Astrocyte (in vitro differentiated cells and primary cell): ENCODE data around the gene NF2. TPM values are rescaled to one million over a fixed set of nuclear protein-coding genes. Genes with fewer than 3 reads are reported as not detected.

ENCODE experiments used
- DNase-seq: peaks from one replicate; pipeline ENCODE4 v3.0.0-alpha.2; 2010; ENCODE audit warnings: low read depth
- FAIRE-seq: peaks from 2 replicates; lab custom pipeline; 2011; peaks lifted over from hg19 to GRCh38; lab: Jason Lieb, UNC
- H2AFZ ChIP-seq: 2 replicates; pipeline ENCODE4 v1.6.0; 2012; ENCODE audit warnings: low read depth, low read length, inconsistent platforms
- H3K27ac ChIP-seq: 2 replicates; pipeline ENCODE4 v1.5.1; 2011; ENCODE audit warnings: low read depth, low read length, inconsistent platforms
- H3K27me3 ChIP-seq: 2 replicates; pipeline ENCODE4 v1.6.0; 2011; ENCODE audit warnings: low read length, inconsistent platforms; ENCODE audit not compliant: insufficient read depth
- H3K36me3 ChIP-seq: 2 replicates; pipeline ENCODE4 v1.5.1; 2011; ENCODE audit warnings: low read length, inconsistent platforms; ENCODE audit not compliant: insufficient read depth
- H3K4me1 ChIP-seq: 2 replicates; pipeline ENCODE4 v1.5.1; 2011; ENCODE audit warnings: low read length, inconsistent platforms; ENCODE audit not compliant: insufficient read depth
- H3K4me2 ChIP-seq: 2 replicates; pipeline ENCODE4 v1.6.0; 2012; ENCODE audit warnings: low read length, inconsistent platforms
- H3K4me3 ChIP-seq: 2 replicates; pipeline ENCODE4 v1.5.1; 2011; ENCODE audit warnings: low read depth, mild to moderate bottlenecking, low read length, inconsistent platforms; ENCODE audit not compliant: insufficient read depth
- H3K79me2 ChIP-seq: 2 replicates; pipeline ENCODE4 v1.6.0; 2012; ENCODE audit warnings: mild to moderate bottlenecking, low read length, inconsistent platforms; ENCODE audit not compliant: insufficient read depth
- H3K9ac ChIP-seq: 2 replicates; pipeline ENCODE4 v1.6.0; 2012; ENCODE audit warnings: mild to moderate bottlenecking, low read length, inconsistent platforms
- H3K9me3 ChIP-seq: 2 replicates; pipeline ENCODE4 v1.5.1; 2012; ENCODE audit warnings: low read depth, mild to moderate bottlenecking, low read length, inconsistent platforms; ENCODE audit not compliant: insufficient read depth
- H4K20me1 ChIP-seq: 2 replicates; pipeline ENCODE4 v1.6.0; 2012; ENCODE audit warnings: low read length, inconsistent platforms; ENCODE audit not compliant: insufficient read depth
- H3K27ac Mint-ChIP-seq: one replicate; pipeline ENCODE4 v1.8.0; 2021; ENCODE audit warnings: mild to moderate bottlenecking, mixed read lengths; ENCODE audit not compliant: unreplicated experiment
- H3K27me3 Mint-ChIP-seq: one replicate; pipeline ENCODE4 v1.8.0; 2021; ENCODE audit warnings: low read depth, mixed read lengths; ENCODE audit not compliant: unreplicated experiment
- H3K36me3 Mint-ChIP-seq: one replicate; pipeline ENCODE4 v1.8.0; 2021; ENCODE audit warnings: low read depth, mixed read lengths; ENCODE audit not compliant: unreplicated experiment
- H3K4me1 Mint-ChIP-seq: one replicate; pipeline ENCODE4 v1.8.0; 2021; ENCODE audit warnings: low read depth, mixed read lengths; ENCODE audit not compliant: unreplicated experiment
- H3K4me3 Mint-ChIP-seq: one replicate; pipeline ENCODE4 v1.8.0; 2021; ENCODE audit warnings: mild to moderate bottlenecking, moderate library complexity, mixed read lengths; ENCODE audit not compliant: unreplicated experiment
- H3K9me3 Mint-ChIP-seq: one replicate; pipeline ENCODE4 v1.8.0; 2021; ENCODE audit warnings: mild to moderate bottlenecking, mixed read lengths; ENCODE audit not compliant: unreplicated experiment
- CTCF ChIP-seq: IDR thresholded peaks from 2 replicates; pipeline ENCODE4 v1.5.1; 2011; ENCODE audit warnings: low read depth, mild to moderate bottlenecking, inconsistent platforms, low read length, moderate library complexity; ENCODE audit not compliant: insufficient read depth
- EZH2 ChIP-seq: IDR thresholded peaks from 2 replicates; pipeline ENCODE4 v1.6.1; 2012; ENCODE audit warnings: mild to moderate bottlenecking, low read length, inconsistent platforms; ENCODE audit not compliant: insufficient read depth
- total RNA-seq: library from RNA; stranded (reverse); gene quantifications from 2 replicates; pipeline ENCODE4 v1.2.1, GENCODE V29; 2021

Gene NF2
- total RNA-seq, 1 donor from 2014 or later = 93.4 TPM

- Histone ChIP-seq H3K9me3 (no peaks in the 10 kb centered on the region), H3K27ac (no peak overlapping the region), H3K36me3 (peaks cover 43% of the 10 kb centered on the region), H3K4me2 (no peak overlapping the region), H2AFZ (no peak overlapping the region), H3K9ac (no peak overlapping the region), H3K4me1 (peaks cover 5% of the 10 kb centered on the region), H3K27me3 (no peaks in the 10 kb centered on the region), H3K4me3 (no peak overlapping the region), H4K20me1 (no peaks in the 10 kb centered on the region), H3K79me2 (peaks cover 44% of the 10 kb centered on the region)
- no peak overlapping the region for H3K4me3 Mint-ChIP-seq
- H3K36me3 Mint-ChIP-seq = peaks cover 29% of the 10 kb centered on the region
- H3K27me3 Mint-ChIP-seq = no peaks in the 10 kb centered on the region
- H3K4me1 Mint-ChIP-seq = peaks cover 1% of the 10 kb centered on the region
- H3K27ac Mint-ChIP-seq = no peak overlapping the region
- DNase-seq (no peak), FAIRE-seq (no peak)
- peaks cover 4% of the 10 kb centered on the region for H3K9me3 Mint-ChIP-seq
- TF ChIP-seq EZH2 = no peak
- TF ChIP-seq CTCF = no peak
Observed at GRCh38 chr22:29641700-29642330, 38.4 kb downstream of the NF2 start.

GRCh38 chr22:29642694-29643093 lies 39.3 kb downstream of the NF2 start:
- Histone ChIP-seq H2AFZ (no peak overlapping the region), H3K27me3 (no peaks in the 10 kb centered on the region), H4K20me1 (no peaks in the 10 kb centered on the region), H3K4me3 (no peak overlapping the region), H3K9ac (no peak overlapping the region), H3K36me3 (peaks cover 43% of the 10 kb centered on the region), H3K4me2 (no peak overlapping the region), H3K79me2 (peaks cover 35% of the 10 kb centered on the region), H3K27ac (no peak overlapping the region), H3K4me1 (no peaks in the 10 kb centered on the region), H3K9me3 (no peaks in the 10 kb centered on the region)
- Mint-ChIP-seq H3K9me3 (peaks cover 4% of the 10 kb centered on the region), H3K27me3 (no peaks in the 10 kb centered on the region), H3K4me3 (no peak overlapping the region), H3K27ac (no peak overlapping the region), H3K36me3 (peaks cover 29% of the 10 kb centered on the region), H3K4me1 (no peaks in the 10 kb centered on the region)
- FAIRE-seq (no peak), DNase-seq (no peak)
- no peak for TF ChIP-seq EZH2
- TF ChIP-seq CTCF = no peak

- Histone ChIP-seq H3K4me2 (no peak overlapping the region), H3K79me2 (peaks cover 5% of the 10 kb centered on the region), H3K9ac (no peak overlapping the region), H3K4me1 (no peaks in the 10 kb centered on the region), H3K4me3 (no peak overlapping the region), H2AFZ (no peak overlapping the region), H3K27me3 (no peaks in the 10 kb centered on the region), H3K9me3 (no peaks in the 10 kb centered on the region), H4K20me1 (peaks cover 3% of the 10 kb centered on the region), H3K27ac (no peak overlapping the region), H3K36me3 (peaks cover 23% of the 10 kb centered on the region)
- TF ChIP-seq CTCF (no peak), EZH2 (no peak)
- H3K4me1 Mint-ChIP-seq = no peaks in the 10 kb centered on the region
- no peak for FAIRE-seq
- H3K4me3 Mint-ChIP-seq = no peak overlapping the region
- H3K27ac Mint-ChIP-seq = no peak overlapping the region
- DNase-seq = no peak
- peaks cover 4% of the 10 kb centered on the region for H3K9me3 Mint-ChIP-seq
- no peaks in the 10 kb centered on the region for H3K27me3 Mint-ChIP-seq
- H3K36me3 Mint-ChIP-seq = peaks cover 11% of the 10 kb centered on the region
Observed at GRCh38 chr22:29647954-29648737, 44.7 kb downstream of the NF2 start.
